Transverse colon (tissue), 4 donors: ENCODE measurements around the gene CYTH4. TPM values are rescaled to one million over a fixed set of nuclear protein-coding genes. Genes with fewer than 3 reads are reported as not detected.

Source experiments
- DNase-seq: peaks from one replicate; pipeline ENCODE4 v3.0.0-alpha.2; 2019
- H3K27ac ChIP-seq, 4 donors: fragments of 200-600 bp; sonication (generic); 2 replicates each; pipeline ENCODE4 v1.5.1; 2016 to 2018; ENCODE audit warnings: inconsistent platforms in 4 of 4
- H3K27me3 ChIP-seq: fragments of 200-600 bp; sonication (generic); 2 replicates; pipeline ENCODE4 v1.5.1; 2017; ENCODE audit warnings: inconsistent platforms
- H3K36me3 ChIP-seq, 4 donors: fragments of 200-600 bp; sonication (generic); 2 replicates each; pipeline ENCODE4 v1.5.1; 2017 to 2019; ENCODE audit warnings: inconsistent platforms in 4 of 4
- H3K4me1 ChIP-seq, 4 donors: fragments of 200-600 bp; sonication (generic); 2 replicates each; pipeline ENCODE4 v1.5.1; 2017 to 2020; ENCODE audit warnings: inconsistent platforms in 4 of 4
- H3K4me3 ChIP-seq, 4 donors: fragments of 200-600 bp; sonication (generic); 1 replicate in 1 of 4; 2 replicates in 3 of 4; pipeline versions ENCODE4 v1.5.1 to v1.6.1; 2017 to 2019; ENCODE audit warnings: inconsistent platforms in 4 of 4
- H3K9me3 ChIP-seq, 2 donors: fragments of 200-600 bp; sonication (generic); 2 replicates each; pipeline ENCODE4 v1.5.1; 2017 to 2019; ENCODE audit warnings: inconsistent platforms in 2 of 2
- CTCF ChIP-seq, 5 experiments: fragments of 200-600 bp in 3 of 5; fragments of 450-650 bp in 2 of 5; sonication (generic) in 3 of 5; IDR thresholded peaks; 1 replicate in 2 of 5; 2 replicates in 3 of 5; pipeline ENCODE4 v1.5.1; 2016 to 2017; ENCODE audit warnings: antibody characterized with exemption in 5 of 5, inconsistent platforms in 3 of 5, mild to moderate bottlenecking in 2 of 5, moderate library complexity in 1 of 5
- EP300 ChIP-seq: sonication (generic); formaldehyde crosslinking; IDR thresholded peaks from one replicate; pipeline ENCODE4 v1.6.1; 2017; ENCODE audit warnings: antibody characterized with exemption, low read depth
- POLR2A ChIP-seq: fragments of 450-650 bp; IDR thresholded peaks from one replicate; pipeline ENCODE4 v1.6.1; 2016; ENCODE audit warnings: antibody characterized with exemption, mild to moderate bottlenecking, moderate library complexity
- POLR2AphosphoS5 ChIP-seq, 3 donors: sonication (generic); formaldehyde crosslinking; IDR thresholded peaks; one replicate each; pipeline ENCODE4 v1.6.1; 2016; ENCODE audit warnings: antibody characterized with exemption in 3 of 3
- WGBS, 2 donors: methylation state at CpG; one replicate each; pipeline ENCODE4 v1.1.5; 2018; ENCODE audit warnings: low coverage in 1 of 2; 5-methylcytosine and 5-hydroxymethylcytosine counted together
- in situ Hi-C, 4 donors: fragments of 200-750 bp; cut with MboI; loops; one replicate each; pipeline versions ENCODE4 v1.15.0 to v1.15.1; 2017; ENCODE audit warnings: low sequenced_read_pairs in 3 of 4, low pct_ligation_motif_present in 1 of 4, low pct_unique_long_range_greater_than_20kb in 1 of 4
- intact Hi-C: fragments of 100-400 bp; cut with DNase I; formaldehyde crosslinking; loops from one replicate; pipeline ENCODE4 v1.15.1; 2023; ENCODE audit warnings: low total_unique reads
- total RNA-seq, 4 donors: library from RNA; depleted of rRNA; stranded (reverse); fragments of >200 nt; gene quantifications; one replicate each; pipeline ENCODE4 v1.1.0, GENCODE V29; 2016

Gene CYTH4
- total RNA-seq, 4 donors from 2014 or later = 1.4 to 26.9 (median 10.6) TPM

DNA sequence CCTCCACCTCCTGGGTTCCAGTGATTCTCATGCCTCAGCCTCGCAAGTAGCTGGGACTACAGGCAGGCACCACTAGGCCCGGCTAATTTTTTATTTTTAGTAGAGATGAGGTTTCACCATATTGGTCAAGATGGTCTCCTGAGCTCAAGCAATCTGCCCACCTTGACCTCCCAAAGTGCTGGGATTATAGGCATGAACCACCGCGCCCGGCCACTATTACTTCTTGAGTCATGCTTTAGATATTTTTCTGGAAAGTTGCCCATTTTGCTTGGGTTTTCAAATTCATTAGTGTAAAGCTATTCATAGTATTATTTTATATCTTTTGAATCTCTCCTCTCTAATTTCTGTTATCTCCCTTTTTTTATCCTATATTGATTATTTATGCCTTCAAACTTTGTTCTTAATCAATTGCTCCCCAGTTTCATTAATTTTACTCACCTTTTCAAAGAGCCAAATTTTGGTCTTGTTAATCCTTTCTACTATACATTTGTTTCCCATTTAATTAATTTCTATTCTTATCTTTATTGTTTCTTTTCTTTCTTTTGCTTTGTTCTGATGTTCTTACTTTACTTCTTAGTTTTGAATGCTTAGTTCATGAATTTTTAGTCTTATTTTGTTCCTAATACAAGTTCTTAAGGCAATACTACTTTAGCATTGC is 28.0 kb upstream of the CYTH4 start:
- in situ Hi-C loops = no loop called here
- DNase-seq = no peak
- peaks cover 72% of the 10 kb centered on the region for H3K27me3 ChIP-seq
- no peak overlapping the region for H3K4me3 ChIP-seq
- no peak for TF ChIP-seq EP300
- TF ChIP-seq POLR2AphosphoS5 (IDR thresholded peaks at IDR 0.05) = no peak
- intact Hi-C loops = no loop called here
- WGBS, 2 donors = 70 to 79% methylated on average over 3 to 5 of the region's 5 CpGs
- no peaks in the 10 kb centered on the region for H3K9me3 ChIP-seq
- no peak overlapping the region for H3K27ac ChIP-seq
- H3K36me3 ChIP-seq = no peaks in the 10 kb centered on the region
- peaks cover 0 to 8% (median 5%) of the 10 kb centered on the region in 4 donors for H3K4me1 ChIP-seq

- Histone ChIP-seq H3K4me3 (no peak overlapping the region), H3K27ac (no peak overlapping the region), H3K27me3 (peaks cover 77% of the 10 kb centered on the region), H3K9me3 (no peaks in the 10 kb centered on the region), H3K36me3 (no peaks in the 10 kb centered on the region), H3K4me1 (peaks cover 0 to 11% (median 7%) of the 10 kb centered on the region in 4 donors)
- TF ChIP-seq CTCF (IDR thresholded peaks at IDR 0.05) (no peak), POLR2AphosphoS5 (IDR thresholded peaks at IDR 0.05) (no peak), EP300 (no peak), POLR2A (no peak)
- WGBS, 2 donors = 67 to 69% methylated on average over 5 of the region's 5 CpGs
- no peak for DNase-seq
- intact Hi-C loops = no loop called here
- in situ Hi-C loops = no loop called here
These were observed 27.5 kb upstream of the CYTH4 start for GRCh38 chr22:37254867-37255233.

DNA sequence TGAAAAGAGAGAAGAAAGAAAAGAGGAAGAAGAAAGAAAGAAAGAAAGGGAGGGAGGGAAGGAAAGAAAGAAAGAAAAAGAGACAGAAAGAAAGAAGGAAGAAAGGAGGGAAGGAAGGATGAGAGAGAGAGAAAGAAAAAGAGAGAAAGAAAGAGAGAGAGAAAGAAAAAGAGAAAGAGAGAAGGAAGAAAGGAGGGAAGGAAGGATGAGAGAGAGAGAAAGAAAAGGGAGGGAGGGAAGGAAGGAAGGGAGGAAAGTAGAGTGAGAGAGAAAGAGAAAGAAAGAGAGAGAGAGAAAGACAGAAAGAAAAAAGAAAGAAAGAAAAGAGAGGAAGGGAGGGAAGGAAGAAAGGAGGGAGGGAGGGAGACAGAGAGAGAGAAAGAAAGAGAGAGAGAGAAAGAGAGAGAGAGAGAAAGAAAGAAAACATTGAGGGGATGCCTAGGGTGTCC is 26.7 kb upstream of the CYTH4 start:
- intact Hi-C loops = no loop called here
- no peaks in the 10 kb centered on the region for H3K9me3 ChIP-seq
- H3K4me1 ChIP-seq = peaks cover 0 to 14% (median 7%) of the 10 kb centered on the region in 4 donors
- no peak overlapping the region for H3K4me3 ChIP-seq
- DNase-seq = no peak
- H3K27me3 ChIP-seq = peaks cover 82% of the 10 kb centered on the region
- in situ Hi-C loops = no loop called here
- TF ChIP-seq EP300 (no peak), POLR2A (no peak), CTCF (IDR thresholded peaks at IDR 0.05) (no peak), POLR2AphosphoS5 (IDR thresholded peaks at IDR 0.05) (no peak)
- H3K36me3 ChIP-seq = no peaks in the 10 kb centered on the region
- H3K27ac ChIP-seq = no peak overlapping the region

- Histone ChIP-seq H3K27me3 (peaks cover 78% of the 10 kb centered on the region), H3K36me3 (no peaks in the 10 kb centered on the region), H3K9me3 (no peaks in the 10 kb centered on the region), H3K4me1 (peaks cover 0 to 16% (median 7%) of the 10 kb centered on the region in 4 donors), H3K27ac (no peak overlapping the region), H3K4me3 (no peak overlapping the region)
- no peak for TF ChIP-seq POLR2AphosphoS5 (IDR thresholded peaks at IDR 0.05)
- TF ChIP-seq POLR2A = no peak
- no peak for TF ChIP-seq CTCF (IDR thresholded peaks at IDR 0.05)
- no peak for TF ChIP-seq EP300
- intact Hi-C loops = no loop called here
- 56 to 89% methylated on average over 3 to 10 of the region's 10 CpGs for WGBS, 2 donors
- in situ Hi-C loops = no loop called here
- DNase-seq = no peak
These were observed 26.1 kb upstream of the CYTH4 start for GRCh38 chr22:37256075-37256726.
